Hypothalamus (tissue), 51 donors: ENCODE measurements around the gene PBXIP1.
"Not testable (repeated sequence)": the region's sequence is repeated elsewhere in the genome, so short reads cannot be mapped to it uniquely, and the experiment has no call there.

ENCODE experiments used
- DNase-seq, 51 donors: peaks; one replicate each; lab custom pipeline; 2025; lab: John Stamatoyannopoulos, UW

Gene PBXIP1

GRCh38 chr1:154995301-154995983 is 39.5 kb upstream of the PBXIP1 start:
- DNase-seq, result peak in 4 of 51 donors; percentile 19 to 35 (median 25)

- no peak for DNase-seq
Observed at GRCh38 chr1:154994591-154994990, 38.7 kb upstream of the PBXIP1 start.

- DNase-seq, result no peak
Observed at GRCh38 chr1:154994269-154994587, 38.3 kb upstream of the PBXIP1 start.

GRCh38 chr1:154993572-154994268 is 37.8 kb upstream of the PBXIP1 start, which contains the start of gene LENEP:
Gene LENEP (plus strand): TSS chr1:154993586. CDS start chr1:154993608, 22 bp downstream.
- DNase-seq, result no peak

GRCh38 chr1:154992721-154993571 is 37.0 kb upstream of the PBXIP1 start:
- DNase-seq, result no peak

- no peak for DNase-seq
Observed at GRCh38 chr1:154990276-154990675, 34.4 kb upstream of the PBXIP1 start.

GRCh38 chr1:154989195-154989860 is 33.4 kb upstream of the PBXIP1 start:
- no peak for DNase-seq

GRCh38 chr1:154988058-154988954 is 32.4 kb upstream of the PBXIP1 start:
- no peak for DNase-seq

GRCh38 chr1:154987326-154987725 is 31.4 kb upstream of the PBXIP1 start:
- no peak for DNase-seq

GRCh38 chr1:154986736-154987135 is 30.8 kb upstream of the PBXIP1 start:
- DNase-seq, result not testable (repeated sequence)

- no peak for DNase-seq
Observed at GRCh38 chr1:154983776-154984466, 28.0 kb upstream of the PBXIP1 start.

- DNase-seq, result peak; percentile 40 to 98 (median 92)
Observed at GRCh38 chr1:154982897-154983648, 27.2 kb upstream of the PBXIP1 start, which contains the start of gene FLAD1. Gene FLAD1 (plus strand): TSS chr1:154983344. CDS start chr1:154983695, 351 bp downstream.

GRCh38 chr1:154982341-154982740 is 26.4 kb upstream of the PBXIP1 start:
- DNase-seq, result no peak

- DNase-seq, result no peak
Observed at GRCh38 chr1:154978360-154978759, 22.5 kb upstream of the PBXIP1 start.

- not testable (repeated sequence) for DNase-seq
Observed at GRCh38 chr1:154977762-154978161, 21.9 kb upstream of the PBXIP1 start.

- DNase-seq, result peak in 20 of 51 donors; percentile 9 to 65 (median 20)
Observed at GRCh38 chr1:154975409-154976059, 19.6 kb upstream of the PBXIP1 start.

- peak in 50 of 51 donors; percentile 75 to 99 (median 92) for DNase-seq
Observed at GRCh38 chr1:154974808-154975408, 19.0 kb upstream of the PBXIP1 start.
